ENCODE results near the gene CATSPERD.
"Not testable (repeated sequence)": the region's sequence is repeated elsewhere in the genome, so short reads cannot be mapped to it uniquely, and the experiment has no call there.

The CATSPERD gene

DNA sequence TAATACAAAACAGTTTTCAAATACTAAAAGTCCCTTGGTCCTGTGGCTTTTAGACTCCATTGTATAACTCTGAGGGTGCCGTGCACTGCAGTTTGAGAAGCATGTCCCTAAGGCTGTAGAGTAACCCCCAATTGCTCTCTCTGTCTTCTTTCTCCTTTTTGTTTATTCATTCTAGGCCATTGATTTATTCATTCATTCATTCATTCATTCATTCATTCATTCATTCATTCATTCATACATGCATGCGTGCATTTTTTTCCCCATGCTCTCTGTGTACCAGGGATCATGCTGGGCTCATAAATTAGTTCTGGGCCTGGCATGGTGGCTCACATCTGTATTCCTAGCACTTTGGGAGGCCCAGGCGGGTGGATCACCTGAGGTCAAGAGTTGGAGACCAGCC, 44.8 kb downstream of the CATSPERD start:
- peaks cover 5 to 7% of the 10 kb centered on the region in 2 donors for H3K9me3 Mint-ChIP-seq
- no peak for DNase-seq
- peaks cover 2 to 4% of the 10 kb centered on the region in 2 donors for H3K4me1 Mint-ChIP-seq
- no peak overlapping the region for H3K4me3 Mint-ChIP-seq
- peaks cover 9 to 12% of the 10 kb centered on the region in 2 donors for H3K27me3 Mint-ChIP-seq
- no peak overlapping the region for H3K27ac Mint-ChIP-seq
- H3K36me3 Mint-ChIP-seq: no peaks in the 10 kb centered on the region
- no peak for ATAC-seq (replicated peaks)

DNA sequence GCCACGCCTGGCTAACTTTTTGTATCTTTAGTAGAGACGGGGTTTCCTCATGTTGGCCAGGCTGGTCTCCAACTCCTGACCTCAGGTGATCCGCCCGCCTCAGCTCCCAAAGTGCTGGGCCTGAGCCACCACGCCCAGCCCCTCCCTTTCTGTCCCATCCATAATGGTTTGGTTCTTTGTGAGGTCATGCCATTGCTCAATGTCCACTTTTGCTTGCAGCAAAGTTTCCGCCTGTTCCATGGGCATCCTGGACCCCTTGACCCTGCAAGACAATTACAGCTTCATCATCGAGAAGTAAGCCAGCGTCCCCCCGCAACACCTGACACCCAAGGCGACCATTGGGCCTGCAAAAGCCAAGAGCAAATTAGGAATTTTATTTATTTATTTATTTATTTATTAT, 47.5 kb downstream of the CATSPERD start:
- H3K36me3 Mint-ChIP-seq: no peaks in the 10 kb centered on the region
- no peak overlapping the region for H3K27ac Mint-ChIP-seq
- ATAC-seq (replicated peaks): no peak
- peaks cover 0 to under 1% of the 10 kb centered on the region in 2 donors for H3K9me3 Mint-ChIP-seq
- H3K4me1 Mint-ChIP-seq: peaks cover 4% of the 10 kb centered on the region in 2 donors
- peaks cover 6 to 7% of the 10 kb centered on the region in 2 donors for H3K27me3 Mint-ChIP-seq
- DNase-seq: no peak
- H3K4me3 Mint-ChIP-seq: no peak overlapping the region

DNA sequence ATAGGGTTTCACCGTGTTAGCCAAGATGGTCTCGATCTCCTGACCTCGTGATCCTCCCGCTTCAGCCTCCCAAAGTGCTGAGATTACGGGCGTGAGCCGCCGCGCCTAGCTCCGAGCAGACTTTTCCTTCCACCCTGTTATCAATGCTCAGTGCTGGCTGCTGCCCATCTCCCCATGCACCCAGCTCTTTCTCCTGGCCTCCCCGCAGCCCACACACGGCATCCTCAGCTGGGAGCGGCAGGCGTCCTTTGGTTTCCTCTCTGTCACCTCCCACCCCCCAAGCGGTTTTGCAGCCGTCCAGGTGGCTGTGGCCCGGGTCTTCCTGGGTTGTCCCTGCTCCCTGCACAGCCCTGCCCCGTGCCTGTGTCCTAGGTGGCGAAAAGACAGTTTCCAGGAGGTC, 52.0 kb downstream of the CATSPERD start:
- H3K36me3 Mint-ChIP-seq: no peaks in the 10 kb centered on the region
- peaks cover 6 to 17% of the 10 kb centered on the region in 2 donors for H3K27me3 Mint-ChIP-seq
- H3K4me3 Mint-ChIP-seq: no peak overlapping the region
- H3K27ac Mint-ChIP-seq: no peak overlapping the region
- ATAC-seq (replicated peaks) (no peak), DNase-seq (no peak)
- H3K9me3 Mint-ChIP-seq: no peaks in the 10 kb centered on the region
- peaks cover 4% of the 10 kb centered on the region in 2 donors for H3K4me1 Mint-ChIP-seq

DNA sequence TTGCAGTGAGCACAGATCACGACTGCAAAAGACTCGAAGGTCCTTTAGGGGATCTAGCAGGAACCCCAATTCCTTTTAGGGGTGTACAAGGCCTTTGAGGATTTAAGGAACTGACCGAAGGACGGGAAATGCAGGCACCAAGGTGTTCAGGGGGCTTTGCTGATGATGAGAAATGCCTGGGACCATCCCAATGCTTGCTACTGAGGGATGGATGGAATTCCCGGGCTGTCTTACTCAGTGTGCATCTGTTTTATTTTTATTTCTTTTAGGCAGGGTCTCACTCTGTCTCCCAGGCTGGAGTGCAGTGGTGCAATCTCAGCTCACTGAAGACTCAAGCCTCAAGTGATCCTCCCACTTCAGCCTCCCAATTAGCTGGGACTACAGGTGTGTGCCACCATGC, 52.8 kb downstream of the CATSPERD start:
- Mint-ChIP-seq H3K36me3 (no peaks in the 10 kb centered on the region), H3K4me3 (no peak overlapping the region), H3K9me3 (no peaks in the 10 kb centered on the region), H3K27ac (peak overlapping the region; percentile 25), H3K27me3 (peaks cover 6 to 17% of the 10 kb centered on the region in 2 donors), H3K4me1 (peaks cover 2 to 4% of the 10 kb centered on the region in 2 donors)
- no peak for DNase-seq
- no peak for ATAC-seq (replicated peaks)

DNA sequence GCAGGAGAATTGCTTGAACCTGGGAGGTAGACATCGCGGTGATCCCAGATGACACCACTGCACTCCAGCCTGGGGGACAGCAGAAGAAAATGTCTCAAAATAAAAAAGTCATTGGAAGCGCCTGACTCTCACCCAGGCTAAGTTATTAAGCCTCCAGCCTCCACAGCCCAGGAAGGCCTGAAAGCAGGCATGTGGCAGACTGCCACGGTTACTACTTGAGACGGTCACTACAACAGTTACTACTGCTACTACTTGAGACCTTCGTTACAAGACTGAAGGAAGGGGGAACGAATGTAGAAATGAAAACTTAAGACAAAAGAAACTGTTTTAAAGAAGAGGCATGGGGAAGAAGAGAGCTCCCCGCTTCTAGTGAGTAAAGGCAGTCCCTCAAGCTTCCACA, 54.5 kb downstream of the CATSPERD start:
- Mint-ChIP-seq H3K36me3 (no peaks in the 10 kb centered on the region), H3K9me3 (no peaks in the 10 kb centered on the region), H3K27me3 (peaks cover 6 to 17% of the 10 kb centered on the region in 2 donors), H3K4me3 (no peak overlapping the region), H3K27ac (no peak overlapping the region), H3K4me1 (peaks cover 0 to 2% of the 10 kb centered on the region in 2 donors)
- ATAC-seq (replicated peaks) (no peak), DNase-seq (no peak)

DNA sequence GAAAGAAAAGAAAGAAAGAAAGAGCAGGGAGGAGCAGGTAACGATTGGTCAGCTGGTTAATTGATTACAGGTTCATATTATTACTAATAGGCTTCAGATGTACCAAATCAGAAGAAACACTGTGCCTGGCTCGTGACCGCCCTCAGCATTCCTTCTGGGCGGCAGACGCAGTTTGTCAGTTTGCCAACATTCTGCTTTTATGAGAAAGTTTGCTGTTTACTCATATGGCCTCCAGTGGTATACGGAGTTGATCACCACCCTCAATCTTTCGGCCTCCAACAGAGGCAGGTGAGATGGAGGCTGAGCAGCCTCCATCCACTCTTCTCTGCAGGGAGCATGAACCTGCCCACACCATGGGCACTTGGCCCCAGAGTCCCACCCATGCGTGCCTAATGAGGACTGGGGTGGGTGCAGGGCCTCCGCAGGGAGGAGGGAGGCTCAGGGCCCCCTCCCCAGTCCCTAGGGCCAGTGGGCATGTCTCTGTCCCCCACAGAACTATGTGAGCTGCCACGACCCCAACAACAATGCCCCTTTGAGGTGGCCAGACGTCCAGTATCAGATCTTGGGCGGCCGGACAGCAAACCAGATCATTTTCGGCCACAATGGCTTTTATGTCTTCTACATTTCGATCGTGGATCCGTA, 55.4 kb downstream of the CATSPERD start:
- Mint-ChIP-seq H3K4me3 (no peak overlapping the region), H3K27ac (no peak overlapping the region), H3K36me3 (no peaks in the 10 kb centered on the region), H3K27me3 (peaks cover 6 to 17% of the 10 kb centered on the region in 2 donors), H3K9me3 (no peaks in the 10 kb centered on the region), H3K4me1 (peaks cover 0 to 2% of the 10 kb centered on the region in 2 donors)
- ATAC-seq (replicated peaks) (no peak), DNase-seq (no peak)

DNA sequence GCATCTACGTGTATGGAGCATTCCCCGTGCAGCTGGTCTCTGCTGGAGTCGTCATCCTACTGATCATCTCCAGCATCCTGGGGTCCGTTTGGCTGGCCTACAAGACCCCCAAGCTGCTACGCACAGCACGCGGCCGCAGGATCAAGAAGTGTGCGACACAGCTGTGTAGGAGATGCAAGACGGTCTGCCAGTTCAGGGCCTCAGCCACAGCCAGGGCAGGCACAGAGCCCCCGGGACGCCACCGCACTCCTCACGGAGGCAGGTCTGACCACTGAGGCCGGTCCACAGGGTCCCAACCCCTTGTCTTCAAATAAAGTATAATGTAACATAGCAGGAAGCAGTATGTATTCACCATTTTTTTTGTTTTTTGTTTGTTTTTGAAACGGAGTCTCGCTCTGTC, 58.0 kb downstream of the CATSPERD start:
- Mint-ChIP-seq H3K36me3 (peaks cover 2 to 5% of the 10 kb centered on the region in 2 donors), H3K4me1 (no peaks in the 10 kb centered on the region), H3K27ac (no peak overlapping the region), H3K4me3 (no peak overlapping the region), H3K9me3 (no peaks in the 10 kb centered on the region), H3K27me3 (peaks cover 0 to 8% of the 10 kb centered on the region in 2 donors)
- ATAC-seq (replicated peaks) (no peak), DNase-seq (no peak)

DNA sequence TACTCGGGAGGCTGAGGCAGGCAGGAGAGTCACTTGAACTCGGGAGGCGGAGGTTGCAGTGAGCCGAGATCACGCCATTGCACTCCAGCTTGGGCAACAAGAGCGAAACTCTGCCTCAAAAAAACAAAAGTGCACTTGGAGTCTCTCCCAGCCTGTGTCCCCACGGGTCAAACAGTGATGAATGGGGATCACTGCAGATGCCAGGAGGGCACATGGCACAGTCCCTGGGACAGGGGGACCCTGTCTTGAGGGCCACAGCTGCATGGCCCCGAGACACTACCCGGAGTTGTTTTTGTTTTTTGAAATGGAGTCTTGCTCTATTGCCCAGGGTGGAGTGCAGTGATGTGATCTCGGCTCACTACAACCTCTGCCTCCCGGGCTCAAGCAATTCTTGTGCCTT, 60.5 kb downstream of the CATSPERD start:
- H3K4me1 Mint-ChIP-seq; H3K9me3 Mint-ChIP-seq; H3K27me3 Mint-ChIP-seq; H3K27ac Mint-ChIP-seq; H3K4me3 Mint-ChIP-seq; DNase-seq; ATAC-seq (replicated peaks): not testable (repeated sequence)
- H3K36me3 Mint-ChIP-seq: peaks cover 7 to 22% of the 10 kb centered on the region in 2 donors

DNA sequence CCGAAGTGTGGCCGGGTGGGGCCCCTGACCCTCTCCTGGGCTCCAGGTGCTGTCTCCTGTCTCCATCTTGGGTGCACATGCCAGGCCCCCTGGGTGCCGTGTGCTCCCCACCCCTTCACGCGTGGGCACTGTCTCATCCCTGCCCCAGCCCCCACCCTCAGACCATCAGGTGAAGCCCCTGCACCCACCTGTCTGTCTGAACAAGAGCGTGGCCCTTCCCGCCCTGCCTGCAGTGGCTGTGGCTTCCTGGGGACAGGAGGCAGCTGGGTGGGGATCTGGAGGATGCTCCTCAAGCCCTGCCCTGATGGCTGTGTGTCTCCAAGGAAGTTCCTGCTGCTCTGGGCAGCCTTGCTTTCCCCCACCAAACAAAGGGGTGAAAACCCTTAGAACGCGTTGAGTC, 61.9 kb downstream of the CATSPERD start:
- H3K4me1 Mint-ChIP-seq: peaks cover 0 to 2% of the 10 kb centered on the region in 2 donors
- H3K36me3 Mint-ChIP-seq: peaks cover 16 to 33% of the 10 kb centered on the region in 2 donors
- H3K9me3 Mint-ChIP-seq: no peaks in the 10 kb centered on the region
- no peaks in the 10 kb centered on the region for H3K27me3 Mint-ChIP-seq
- no peak overlapping the region for H3K27ac Mint-ChIP-seq
- DNase-seq (no peak), ATAC-seq (replicated peaks) (no peak)
- H3K4me3 Mint-ChIP-seq: no peak overlapping the region

DNA sequence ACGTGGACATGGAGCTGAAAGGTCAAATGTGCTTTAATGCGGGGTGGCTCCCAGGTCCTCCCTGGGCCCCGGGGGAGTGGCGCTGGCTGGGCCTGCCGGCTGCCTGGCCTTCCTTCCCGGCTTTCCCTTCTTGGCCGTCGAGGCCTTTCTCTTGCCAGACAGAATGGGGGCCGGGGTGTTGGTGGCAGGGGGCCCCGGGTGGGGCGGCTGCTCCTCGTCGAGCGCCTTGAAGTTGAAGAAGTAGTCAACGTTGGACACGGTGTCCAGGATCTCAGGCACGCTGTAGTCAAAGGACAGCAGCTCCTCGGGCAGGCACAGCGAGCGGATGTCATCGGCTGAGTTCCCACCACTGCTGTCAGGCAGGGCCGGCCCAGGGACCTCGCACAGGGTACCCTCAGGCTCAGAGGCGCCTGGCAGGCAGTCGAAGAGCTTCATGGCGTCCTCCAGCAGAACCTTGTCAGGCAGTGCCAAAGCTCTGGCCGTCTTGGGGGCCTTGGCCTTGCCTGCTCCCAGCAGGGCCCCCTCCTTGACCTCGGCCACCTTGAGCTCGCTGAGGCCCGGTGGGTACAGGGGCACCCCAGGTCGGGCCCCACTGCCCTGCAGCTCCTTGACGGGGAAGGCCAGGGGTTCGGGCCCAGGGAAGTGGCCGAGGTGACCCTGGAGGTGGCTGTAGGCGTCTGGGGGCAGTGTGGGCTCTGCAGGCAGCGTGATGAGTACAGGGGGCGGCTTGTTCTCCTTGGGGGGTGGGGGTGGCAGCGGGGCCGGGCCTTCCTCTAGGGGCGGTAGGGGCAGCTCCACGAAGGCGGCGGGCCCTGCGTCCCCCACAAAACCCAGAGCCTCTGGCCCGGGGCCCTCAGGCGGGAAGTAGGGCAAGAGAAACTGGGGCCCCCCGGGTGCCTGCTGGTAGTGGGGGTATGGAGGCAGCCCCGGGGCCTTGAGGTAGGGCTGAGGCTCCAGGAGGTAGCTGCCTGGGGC, 62.8 kb downstream of the CATSPERD start:
- H3K27me3 Mint-ChIP-seq: no peaks in the 10 kb centered on the region
- DNase-seq (no peak), ATAC-seq (replicated peaks) (no peak)
- H3K9me3 Mint-ChIP-seq: no peaks in the 10 kb centered on the region
- H3K27ac Mint-ChIP-seq: no peak overlapping the region
- no peak overlapping the region for H3K4me3 Mint-ChIP-seq
- peaks cover 5% of the 10 kb centered on the region in 2 donors for H3K4me1 Mint-ChIP-seq
- H3K36me3 Mint-ChIP-seq: peaks cover 21 to 38% of the 10 kb centered on the region in 2 donors

DNA sequence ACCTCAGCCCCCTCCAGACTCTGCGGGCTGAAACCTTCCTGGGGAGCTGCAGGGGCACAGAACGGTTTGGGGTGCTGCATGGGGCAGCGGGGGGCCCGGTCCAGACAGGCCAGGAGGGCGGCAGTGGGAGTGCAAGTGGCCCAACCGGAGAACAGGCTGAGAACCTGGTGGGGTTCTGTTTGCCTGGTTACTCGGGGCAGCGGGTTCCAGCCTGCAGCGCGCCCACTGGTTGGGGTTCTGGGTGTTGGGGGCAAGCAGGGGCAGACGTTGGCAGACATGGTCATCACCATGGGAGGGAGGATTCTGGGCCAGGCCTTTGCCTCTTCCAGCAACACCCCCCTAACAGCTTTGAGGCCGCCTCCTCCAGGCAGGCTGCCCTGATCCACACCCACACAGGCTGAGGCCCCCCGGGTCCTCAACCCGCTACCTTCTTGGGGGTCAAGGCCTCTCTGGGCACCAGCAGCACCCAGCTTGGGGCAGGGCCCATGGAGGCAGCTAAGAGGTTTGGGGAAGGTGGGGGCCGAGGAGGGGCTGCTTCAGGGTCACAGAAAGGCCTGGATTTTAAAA, 64.2 kb downstream of the CATSPERD start, which contains the start of gene PRR22:
PRR22 (minus strand) TSS at position 166 of the 567 bp plus-strand sequence; CDS start at position 80, 86 bp downstream.
- H3K4me3 Mint-ChIP-seq: no peak within 1 kb of the TSS
- H3K27ac Mint-ChIP-seq: no peak within 1 kb of the TSS
- ATAC-seq (replicated peaks) (no peak), DNase-seq (no peak)
- no peaks in the 10 kb centered on the region for H3K9me3 Mint-ChIP-seq
- peaks cover 7 to 16% of the 10 kb centered on the region in 2 donors for H3K4me1 Mint-ChIP-seq
- H3K27me3 Mint-ChIP-seq: no peaks in the 10 kb centered on the region
- H3K36me3 Mint-ChIP-seq: peaks cover 28 to 46% of the 10 kb centered on the region in 2 donors

DNA sequence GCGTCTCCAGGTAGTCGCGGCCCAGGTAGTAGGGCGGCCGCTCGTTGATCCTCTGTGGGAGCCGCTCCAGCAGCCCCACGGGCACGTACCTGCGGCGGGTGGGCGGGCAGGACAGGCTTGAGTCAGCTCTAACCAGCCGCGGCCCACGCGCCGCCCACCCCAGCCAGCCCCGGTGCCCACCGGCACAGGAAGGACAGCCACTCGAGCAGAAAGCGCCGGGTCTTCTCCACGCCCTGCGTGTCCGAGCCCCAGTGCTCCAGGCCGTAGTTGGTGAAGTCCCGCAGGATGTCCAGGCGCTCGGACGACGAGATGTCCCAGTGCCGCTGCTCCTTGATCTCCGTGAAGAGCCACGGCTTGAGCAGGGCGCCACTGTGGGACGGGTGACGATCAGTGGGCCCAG, 65.0 kb downstream of the CATSPERD start:
- peaks cover 0 to 4% of the 10 kb centered on the region in 2 donors for H3K9me3 Mint-ChIP-seq
- no peak overlapping the region for H3K4me3 Mint-ChIP-seq
- DNase-seq: no peak
- H3K4me1 Mint-ChIP-seq: peaks cover 12 to 23% of the 10 kb centered on the region in 2 donors
- H3K27ac Mint-ChIP-seq: no peak overlapping the region
- no peak for ATAC-seq (replicated peaks)
- no peaks in the 10 kb centered on the region for H3K27me3 Mint-ChIP-seq
- H3K36me3 Mint-ChIP-seq: peaks cover 33 to 52% of the 10 kb centered on the region in 2 donors

DNA sequence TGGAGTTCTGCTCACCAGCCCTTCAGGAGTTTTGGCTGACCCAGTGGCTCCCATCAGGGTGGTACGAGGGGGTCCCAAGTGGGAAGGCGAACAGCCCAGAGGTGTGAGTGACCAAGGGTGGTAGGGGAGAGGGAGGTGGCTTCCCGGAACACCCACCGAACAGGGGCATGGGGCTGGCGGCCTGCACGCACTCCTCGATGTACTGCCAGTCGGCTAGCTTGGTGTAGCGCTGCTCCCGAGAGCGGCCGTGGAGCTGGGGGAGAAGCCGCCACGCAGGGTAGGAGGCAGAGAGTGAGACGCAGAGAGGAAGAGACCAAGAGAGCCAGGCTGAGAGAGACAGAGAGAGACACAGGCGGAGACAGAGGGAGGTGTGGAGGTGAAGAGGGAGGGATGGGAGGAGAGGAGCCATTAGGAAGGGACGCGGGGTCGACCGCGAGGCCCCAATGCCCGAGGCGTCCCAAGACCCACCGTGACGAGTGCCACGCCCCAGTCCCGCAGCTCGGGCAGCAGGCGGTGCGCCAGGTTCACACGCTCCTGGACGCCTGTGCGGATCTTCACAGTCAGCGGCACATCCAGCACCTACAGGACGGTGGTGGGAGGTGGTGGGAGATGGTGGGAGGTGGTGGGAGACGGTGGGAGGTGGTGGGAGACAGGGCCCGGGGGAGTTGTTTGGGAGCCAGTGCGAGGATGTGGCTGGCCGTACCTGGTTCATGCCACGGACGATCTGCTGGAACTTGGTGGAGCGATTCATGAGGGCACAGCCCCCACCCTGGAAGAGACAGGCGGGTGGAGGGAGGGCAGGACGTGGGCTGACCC, 66.4 kb downstream of the CATSPERD start:
- Mint-ChIP-seq H3K27me3 (no peaks in the 10 kb centered on the region), H3K36me3 (peaks cover 38 to 59% of the 10 kb centered on the region in 2 donors), H3K4me3 (no peak overlapping the region), H3K9me3 (peaks cover 0 to 5% of the 10 kb centered on the region in 2 donors), H3K4me1 (peaks cover 16 to 24% of the 10 kb centered on the region in 2 donors), H3K27ac (no peak overlapping the region)
- no peak for DNase-seq
- no peak for ATAC-seq (replicated peaks)
